CMK (cell line): ENCODE measurements around the gene TULP1.
A peak's percentile ranks its signal among the peaks of the same experiment; 100 is the strongest.
"Not testable (repeated sequence)": the region's sequence is repeated elsewhere in the genome, so short reads cannot be mapped to it uniquely, and the experiment has no call there.

Experiments
- DNase-seq: peaks from one replicate; pipeline ENCODE4 v3.0.0-alpha.2; 2010; ENCODE audit warnings: low read depth

Gene TULP1

DNA sequence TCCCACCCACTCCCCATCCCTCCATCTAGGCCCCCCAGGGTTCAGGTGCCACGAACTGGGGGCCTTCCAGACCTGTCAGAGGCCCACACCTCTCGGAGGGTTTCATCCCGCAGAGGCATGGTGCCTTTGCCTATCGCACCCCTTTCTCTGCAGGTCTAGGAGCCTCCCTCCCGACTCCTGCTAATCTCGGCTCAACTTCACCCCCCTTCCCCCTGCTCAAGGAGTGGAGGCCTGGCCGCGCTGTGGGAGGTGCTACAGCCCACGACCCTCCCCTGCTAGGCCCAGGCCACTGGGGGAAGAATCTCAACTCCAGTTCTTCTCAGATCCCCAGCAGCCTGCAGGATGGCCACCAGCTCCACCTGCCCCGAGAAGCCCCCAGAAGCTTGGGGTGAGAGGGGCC is at the start of gene TULP1:
TULP1 (minus strand) TSS at position 157 of the 400 bp plus-strand sequence; CDS start at position 119, 38 bp downstream.
- no peak for DNase-seq

DNA sequence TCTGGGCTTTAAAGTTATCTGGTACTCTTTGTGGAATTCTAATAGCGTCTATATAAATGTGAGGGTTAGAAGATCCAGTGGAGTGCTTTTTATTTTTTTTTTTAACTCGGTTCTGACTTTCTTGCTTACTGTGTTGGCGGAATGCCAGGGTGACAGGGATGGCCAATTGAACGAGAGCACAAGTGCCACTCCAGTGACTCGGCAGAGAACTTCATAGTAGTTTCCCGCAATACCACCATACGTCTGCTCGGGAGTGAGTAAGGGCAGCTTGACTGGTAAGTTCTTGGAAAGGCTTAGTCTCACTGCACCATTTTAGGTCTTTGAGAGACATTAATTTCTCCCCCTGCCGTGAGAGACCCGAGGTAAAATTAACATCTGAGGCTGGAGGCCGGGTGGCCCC is 49.4 kb upstream of the TULP1 start:
- DNase-seq = no peak

DNA sequence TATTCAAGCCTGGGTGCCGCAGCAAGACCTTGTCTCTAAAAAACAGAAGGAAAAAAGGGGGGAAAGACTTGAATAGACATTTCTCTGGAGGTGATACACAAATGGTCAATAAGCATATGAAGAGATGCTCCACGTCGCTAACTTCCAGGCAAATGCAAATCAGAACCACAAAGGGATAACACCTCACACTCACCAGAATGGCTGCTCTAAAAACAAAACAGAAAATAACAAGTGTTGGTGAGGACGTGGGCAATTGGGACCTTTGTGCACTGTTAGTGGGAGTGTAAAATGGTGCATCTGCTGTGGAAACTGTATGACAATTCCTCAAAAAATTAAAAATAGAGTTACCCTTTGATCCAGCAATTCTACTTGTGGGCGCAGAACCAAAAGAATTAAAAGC is 48.4 kb upstream of the TULP1 start:
- no peak for DNase-seq

DNA sequence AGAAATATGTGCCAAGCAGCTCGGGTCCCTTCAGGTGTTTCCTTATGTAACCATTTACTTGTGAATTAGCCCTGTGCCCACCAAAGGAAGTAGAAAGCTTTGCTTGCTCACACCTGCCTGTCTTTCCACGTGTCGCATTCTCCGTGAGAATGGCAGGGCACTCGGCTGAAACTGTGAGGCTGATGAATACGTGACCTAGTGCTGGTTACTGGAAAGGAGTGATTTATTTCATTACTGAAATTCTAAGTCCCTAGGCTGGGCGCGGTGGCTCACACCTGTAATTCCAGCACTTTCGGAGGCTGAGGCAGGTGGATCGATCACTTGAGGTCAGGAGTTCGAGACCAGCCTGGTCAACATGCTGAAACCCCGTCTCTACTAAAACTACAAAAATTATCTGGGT is 45.9 kb upstream of the TULP1 start:
- no peak for DNase-seq

DNA sequence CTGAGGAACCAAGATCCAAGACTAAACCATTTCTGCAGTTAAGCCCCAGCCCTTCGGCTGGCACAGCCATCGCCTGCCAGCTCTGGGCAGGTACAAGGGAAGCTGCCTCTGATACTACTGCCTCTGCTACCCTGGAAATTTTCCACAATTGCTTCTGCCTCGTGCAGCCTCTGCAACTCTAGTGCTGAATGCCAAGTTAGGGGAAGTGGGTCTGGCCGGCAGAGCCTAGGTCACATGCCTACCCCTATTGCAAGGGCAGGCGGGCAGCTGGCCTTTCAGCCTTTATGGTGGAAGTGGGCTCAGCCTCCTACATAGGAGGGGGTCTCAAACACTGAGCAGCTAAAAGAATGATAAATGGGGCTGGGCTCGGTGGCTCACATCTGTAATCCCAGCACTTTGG is 44.5 kb upstream of the TULP1 start:
- DNase-seq = no peak

DNA sequence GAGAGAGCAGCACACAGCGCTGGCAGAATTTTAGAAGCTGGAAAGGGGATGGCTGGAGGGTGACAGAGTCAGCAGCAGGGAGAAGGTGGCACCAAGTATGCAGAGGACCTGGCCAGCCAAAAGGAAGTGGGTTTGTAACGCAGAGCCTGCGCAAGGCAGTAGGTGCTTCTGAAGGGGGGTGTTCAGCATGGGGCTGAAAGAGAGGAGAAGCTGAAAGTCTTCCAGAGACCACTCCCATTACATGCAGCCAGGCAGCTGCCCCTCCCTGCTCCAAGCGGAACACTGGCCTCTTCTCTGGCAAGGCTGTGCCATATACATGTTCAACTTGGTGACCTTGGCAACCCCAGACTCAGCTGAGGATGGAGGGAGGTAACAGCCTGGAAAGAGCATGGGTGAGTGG is 42.1 kb upstream of the TULP1 start:
- DNase-seq = no peak

DNA sequence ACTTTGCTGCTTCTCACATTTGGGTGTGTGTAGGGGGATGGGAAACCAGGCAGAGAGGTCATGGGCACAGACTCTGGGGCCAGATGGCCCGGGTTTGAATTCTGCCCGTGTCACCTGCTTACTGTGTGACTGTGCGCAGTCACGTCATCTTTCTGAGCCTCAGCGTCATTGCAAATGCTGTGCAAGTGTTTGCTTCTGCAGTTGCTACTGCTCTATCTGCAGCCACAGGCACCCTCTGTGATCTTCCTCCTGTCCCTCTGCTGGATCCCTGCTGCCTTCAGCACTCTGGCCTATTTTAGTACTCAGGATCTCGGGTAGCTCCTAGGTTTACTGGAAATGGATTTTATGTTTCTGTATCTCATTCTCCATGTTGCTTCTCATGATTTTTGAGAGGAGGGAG is 40.6 kb upstream of the TULP1 start:
- no peak for DNase-seq

DNA sequence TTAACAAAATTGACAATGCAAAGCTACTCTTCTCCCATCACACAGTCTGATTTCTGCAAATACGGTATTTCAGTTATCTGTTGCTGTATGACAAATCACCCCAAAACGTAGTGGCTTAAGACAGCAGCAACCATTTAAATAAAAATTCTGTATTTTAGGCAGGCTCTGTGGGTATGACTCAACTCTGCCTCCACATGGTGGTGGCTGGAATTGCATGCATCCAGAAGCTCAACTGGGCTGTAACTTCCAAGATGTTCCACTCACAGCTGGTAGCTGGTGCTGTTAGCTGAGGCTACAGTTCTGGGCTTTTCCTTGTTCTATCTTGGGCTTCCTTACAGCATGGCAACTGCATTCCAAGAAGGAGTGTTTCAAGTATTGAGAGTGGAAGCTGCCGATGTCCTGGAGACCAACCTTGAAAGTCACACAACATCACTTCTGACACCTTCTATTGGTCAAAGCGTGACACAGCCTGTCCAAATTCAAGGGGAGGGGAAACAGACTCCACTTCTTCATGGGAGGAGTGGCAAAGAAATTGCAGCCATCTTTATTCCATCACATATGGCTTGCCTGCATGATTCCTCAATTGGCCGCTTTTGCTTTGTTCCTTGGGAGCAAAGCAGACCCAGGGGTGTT is 39.7 kb upstream of the TULP1 start:
- DNase-seq = peak; percentile 55

DNA sequence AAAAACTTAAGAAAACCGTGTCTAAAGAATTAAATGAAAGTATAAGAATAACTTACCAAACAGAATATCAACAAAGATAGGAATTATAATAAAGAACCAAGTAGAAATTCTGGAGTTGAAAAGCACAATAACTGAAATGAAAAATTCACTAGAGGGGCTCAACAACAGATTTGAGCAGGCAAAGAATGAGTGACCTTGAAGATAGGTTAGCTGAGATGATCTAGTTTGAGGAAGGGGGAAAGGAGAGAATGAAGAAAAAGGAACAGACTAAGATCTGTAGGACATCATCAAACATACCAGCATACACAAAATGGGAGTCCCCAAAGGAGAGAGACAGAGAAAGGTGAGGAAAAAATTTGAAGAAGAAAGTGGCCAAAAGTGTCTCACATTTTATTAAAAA is 37.7 kb upstream of the TULP1 start:
- DNase-seq = no peak

DNA sequence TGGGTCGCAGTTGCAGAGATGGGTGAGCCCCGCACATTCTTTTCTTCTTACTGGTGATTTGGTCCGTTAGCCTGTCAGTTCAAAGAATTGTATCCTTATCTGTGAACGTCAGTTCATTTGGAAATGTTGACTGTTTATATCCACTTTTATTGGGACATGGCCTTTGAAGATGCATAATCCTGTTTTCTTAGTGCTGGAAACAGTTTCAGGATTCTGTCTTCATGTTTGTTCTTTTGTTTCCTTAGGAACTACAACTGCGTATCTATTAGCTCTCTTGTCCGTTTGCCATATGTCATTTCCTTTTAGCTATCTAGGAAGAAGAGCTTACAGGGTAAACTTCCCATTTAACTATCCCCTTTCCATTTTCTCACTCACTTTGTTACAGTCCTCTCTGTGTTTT is 35.0 kb upstream of the TULP1 start:
- DNase-seq = no peak

DNA sequence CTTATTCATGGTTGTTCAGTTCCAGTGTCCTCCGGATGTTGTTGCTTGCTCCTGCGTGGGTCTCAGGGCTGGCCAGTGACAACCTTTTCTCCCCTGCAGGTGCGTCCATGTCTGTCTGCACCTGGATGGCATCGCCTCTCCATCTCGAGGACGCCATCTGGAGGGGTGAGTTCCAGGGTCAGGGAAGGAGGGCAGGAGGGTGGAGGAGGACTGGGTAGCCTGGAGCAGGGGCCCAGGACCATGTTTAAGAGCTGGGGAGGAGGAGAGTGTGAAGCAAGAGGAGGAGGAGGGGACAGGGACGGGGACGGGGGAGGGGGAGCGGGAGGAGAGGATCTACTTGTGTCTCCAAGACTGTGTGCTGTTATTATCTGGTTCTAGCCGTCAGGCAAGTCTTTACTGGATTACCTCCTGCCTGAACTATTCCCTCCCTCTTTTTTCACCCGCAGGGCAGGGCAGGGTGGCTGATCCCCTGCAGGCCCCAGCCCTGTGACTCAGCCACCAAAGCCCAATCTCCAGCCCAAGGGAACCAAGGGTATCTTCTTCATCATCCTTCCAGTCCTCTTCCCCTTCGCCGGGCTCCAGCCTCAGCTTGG is 32.2 kb upstream of the TULP1 start:
- DNase-seq = no peak

DNA sequence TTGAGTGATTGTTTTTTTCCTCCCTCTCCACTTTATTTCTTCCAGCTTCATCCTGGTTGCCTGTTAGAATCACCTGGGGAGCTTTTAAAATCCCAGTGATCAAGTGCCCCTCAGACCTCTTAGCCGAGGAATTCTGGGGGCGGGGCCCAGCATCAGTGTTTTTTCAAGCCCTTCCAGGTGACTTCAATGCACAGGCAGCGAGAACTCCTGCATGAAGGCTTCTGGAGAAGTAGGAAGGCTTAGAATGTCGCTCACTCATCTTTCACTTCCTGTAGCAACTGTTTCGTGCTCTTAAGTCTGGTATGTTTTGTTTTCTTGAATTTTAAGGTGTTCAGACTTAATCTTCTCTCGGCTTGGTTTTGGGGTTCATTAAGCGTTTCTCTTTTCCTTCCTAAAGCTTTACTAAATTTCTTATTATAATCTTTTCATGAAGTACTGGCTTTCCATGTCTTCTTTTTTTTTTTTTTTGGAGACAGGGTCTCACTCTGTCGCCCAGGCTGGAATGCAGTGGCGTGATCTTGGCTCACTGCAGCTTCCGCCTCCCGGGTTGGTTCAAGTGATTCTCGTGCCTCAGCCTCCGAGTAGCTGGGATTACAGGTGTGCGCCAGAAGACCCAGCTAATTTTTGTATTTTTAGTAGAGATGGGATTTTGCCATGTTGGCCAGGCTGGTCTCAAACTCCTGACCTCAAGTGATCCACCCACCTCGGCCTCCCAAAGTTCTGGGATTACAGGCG is 30.9 kb upstream of the TULP1 start:
- DNase-seq = no peak

DNA sequence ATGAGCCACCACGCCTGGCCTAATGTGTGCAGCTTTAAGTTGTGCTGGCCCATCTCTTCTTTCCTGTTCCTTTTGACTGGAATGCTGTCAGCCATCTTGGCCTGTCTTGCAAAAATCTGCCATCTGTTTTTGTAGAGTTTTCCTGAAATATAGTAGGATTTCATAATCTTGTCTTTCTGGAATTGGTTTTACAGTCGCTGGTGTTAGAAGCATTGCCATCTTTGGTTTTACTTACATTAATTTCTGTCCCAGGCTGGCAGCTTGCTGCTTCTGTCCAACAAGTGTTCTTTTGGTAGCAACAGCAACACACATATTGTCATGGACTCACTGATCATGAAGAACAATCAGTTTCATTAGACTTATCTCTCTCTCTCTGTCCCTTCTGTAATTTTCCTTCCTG is 29.1 kb upstream of the TULP1 start:
- no peak for DNase-seq

DNA sequence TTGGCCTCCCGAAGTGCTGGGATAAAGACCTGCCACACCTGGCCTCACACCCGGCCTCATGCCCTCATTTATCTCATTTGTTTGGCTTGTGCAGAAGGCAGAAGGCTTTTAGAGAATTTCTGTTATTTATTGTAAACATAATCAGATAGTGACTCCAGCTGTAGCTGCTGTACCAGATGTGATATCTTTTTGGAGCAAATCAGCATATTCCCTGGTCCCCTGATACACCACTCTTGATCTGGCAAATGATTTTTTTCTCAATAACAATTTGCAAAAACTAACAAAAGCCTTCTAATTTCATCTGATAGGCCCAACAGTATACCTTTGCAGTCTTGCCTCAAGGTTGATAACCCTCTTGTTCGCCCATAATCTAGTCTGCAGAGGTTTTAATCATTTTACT is 26.5 kb upstream of the TULP1 start:
- no peak for DNase-seq

DNA sequence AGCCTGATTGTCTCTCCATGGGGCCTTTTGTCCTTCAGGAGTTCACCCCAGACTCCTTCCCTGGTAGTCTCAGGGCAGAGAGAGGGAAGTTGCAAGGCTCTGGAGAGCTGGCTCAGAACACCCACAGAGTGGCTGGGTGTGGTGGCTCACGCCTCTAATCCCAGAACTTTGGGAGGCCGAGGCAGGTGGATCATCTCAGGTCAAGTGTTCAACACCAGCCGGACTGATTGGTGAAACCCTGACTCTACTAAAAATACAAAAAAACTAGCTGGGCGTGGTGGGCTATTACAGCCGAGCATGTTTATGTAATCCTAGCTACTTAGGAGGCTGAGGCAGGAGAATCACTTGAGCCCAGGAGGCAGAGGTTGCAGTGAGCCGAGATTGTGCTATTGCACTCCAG is 23.2 kb upstream of the TULP1 start:
- DNase-seq = not testable (repeated sequence)

DNA sequence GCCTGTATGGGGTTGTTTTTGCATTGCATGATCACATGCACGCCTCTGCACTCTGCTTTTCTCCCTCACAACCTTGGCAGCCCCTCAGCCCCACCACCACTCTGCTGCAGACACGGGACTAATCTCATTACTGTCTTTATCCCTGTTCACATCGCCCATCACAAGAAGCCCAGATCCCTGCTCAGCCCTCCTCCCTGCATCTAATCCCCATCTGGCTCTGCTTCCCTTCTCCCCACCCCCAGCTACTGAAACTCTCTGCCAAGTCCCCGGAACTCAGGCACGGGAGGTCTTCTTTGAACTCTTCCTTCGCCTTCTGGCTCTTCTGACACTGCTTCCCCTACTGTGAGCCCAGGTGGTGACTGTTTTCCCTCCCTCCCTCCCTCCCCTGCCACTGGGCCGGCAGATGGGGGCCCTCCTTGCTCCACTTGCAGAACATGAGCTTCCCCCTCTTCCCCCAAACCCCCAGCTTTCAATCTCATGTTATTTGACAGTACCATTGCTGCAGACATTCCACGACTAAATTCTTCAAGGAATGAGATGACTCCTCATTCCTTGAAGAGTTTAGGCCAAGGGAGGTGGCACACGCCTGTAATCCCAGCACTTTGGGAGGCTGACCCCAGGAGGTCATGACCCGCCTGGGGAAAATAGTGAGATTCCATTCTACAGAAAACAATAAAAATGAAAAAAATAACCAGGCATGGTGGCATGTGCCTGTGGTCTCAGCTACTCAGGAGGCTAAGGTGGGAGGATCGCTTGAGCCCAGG is 21.9 kb upstream of the TULP1 start:
- DNase-seq = no peak

DNA sequence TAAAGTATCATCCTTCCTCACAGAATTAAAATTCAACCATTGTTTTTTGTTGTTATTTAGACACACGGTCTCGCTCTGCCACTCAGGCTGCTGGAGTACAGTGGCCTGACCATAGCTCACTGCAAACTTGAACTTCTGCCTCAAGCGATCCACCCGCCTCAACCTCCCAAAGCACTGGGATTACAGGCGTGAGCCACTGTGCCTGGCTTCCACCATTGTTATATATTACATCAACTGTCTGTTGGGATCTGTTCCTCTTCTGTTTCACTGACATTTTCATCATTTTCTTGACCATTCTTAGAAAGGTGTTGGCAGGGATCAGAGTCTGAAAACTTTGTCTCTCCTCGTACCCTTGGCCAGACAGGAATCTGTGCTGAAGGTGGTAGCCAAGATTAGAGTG is 21.3 kb upstream of the TULP1 start:
- no peak for DNase-seq

DNA sequence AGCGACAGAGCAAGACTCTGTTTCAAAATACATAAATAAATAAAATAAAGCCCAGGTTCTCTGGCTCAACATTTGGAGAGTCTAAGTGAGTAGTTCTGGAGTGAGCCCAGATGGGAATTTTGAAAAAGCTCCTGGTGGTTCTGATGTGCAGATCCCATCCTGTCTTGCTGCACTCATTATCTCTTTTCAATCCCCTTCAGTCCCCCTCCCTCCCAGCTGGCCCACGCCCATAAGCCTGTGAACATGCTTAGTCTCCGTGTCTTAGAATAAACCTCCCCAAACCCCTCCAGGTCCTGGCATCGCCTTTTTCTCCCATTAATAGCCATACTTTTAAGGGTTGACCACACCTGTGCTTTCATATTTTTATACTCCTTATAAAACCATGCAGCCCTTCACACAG is 19.4 kb upstream of the TULP1 start:
- no peak for DNase-seq

DNA sequence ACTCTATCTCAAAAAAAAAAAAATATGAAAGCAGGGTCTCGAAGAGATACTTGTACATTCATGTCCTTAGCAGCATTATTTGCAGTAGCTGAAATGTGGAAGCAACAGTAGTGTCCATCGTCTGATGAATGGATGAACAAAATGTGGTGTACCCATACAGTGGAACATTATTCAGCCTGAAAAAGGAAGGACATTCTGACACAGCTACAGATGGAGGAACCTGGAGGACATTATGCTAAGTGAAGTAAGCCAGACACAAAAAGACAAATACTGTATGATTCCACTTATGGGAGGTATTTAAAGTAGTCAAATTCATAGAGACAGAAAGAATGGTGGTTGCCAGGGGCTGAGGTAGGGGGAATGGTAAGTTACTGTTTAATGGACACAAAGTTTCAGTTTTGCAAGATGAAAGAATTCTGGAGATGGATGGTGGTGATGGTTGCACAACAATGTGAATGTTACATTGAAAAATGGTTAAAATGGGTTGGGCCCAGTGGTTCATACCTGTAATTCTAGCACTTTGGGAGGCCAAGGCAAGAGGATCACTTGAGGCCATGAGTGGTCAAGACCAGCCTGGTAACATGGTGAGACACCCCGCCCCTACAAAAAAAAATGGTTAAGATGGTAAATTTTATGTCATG is 11.8 kb upstream of the TULP1 start:
- DNase-seq = no peak

DNA sequence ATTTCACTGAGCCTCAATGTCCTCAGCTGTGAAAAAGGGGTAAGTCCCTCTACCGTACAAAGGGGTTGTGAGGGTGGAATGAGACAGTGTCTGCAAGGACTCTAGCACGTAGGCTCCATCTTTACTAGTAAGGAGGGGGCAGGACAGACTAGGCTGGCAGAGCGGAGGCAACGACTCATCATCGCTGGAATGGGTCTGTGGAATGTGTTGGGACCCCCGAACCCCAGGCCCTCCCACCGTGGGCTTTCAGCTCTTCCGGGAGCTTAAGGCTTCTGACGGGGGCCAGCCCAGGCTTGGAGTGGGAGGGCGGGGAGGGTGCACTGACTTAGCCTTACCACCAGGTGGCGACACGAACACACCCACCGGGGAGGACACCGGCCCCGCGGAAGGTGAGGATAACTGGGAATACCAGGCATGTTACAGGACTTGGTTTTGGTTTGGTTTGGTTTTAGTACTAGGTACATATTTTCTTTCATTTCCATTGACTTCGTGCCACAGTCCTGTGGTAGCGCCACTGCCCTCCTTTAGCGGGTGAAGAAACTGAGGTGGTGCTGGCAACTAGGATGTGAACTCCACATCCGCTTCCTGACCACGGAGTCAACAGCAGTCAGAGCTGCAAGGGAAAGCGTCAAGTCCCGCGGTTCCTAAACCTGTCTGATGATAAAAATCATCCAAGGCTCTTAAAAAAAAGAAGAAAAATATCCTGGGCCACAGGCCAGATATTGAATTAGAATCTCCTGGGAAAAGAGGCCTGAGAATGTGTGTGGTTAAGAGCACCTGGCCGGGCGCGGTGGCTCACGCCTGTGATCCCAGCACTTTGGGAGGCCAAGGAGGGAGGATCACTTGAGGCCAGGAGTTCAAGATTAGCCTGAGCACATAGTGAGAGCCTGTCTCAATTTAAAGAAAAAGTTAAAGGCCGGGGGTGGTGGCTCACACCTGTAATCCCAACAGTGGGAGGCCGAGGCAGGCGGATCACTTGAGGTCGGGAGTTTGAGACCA is 10.3 kb upstream of the TULP1 start:
- peak; percentile 44 for DNase-seq

DNA sequence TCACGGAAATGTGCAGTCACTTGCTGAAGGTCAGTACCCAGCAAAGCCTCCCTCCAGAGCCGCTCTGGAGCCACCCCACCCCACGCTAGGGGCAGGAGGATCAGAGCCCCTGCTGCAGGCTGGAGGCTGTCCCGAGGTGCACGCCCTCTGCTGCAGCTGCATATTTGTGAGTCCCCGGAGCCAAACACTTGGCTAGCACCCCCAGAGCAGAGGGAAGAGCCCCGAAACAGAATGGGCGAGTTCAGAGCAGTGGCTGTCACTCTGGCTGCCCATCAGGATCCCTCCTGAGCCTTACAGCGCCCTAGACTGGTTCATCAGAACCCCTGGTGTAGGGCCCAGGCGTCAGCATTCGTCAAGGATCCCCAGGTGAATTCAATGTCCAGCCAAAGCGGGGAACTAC is 9.5 kb upstream of the TULP1 start:
- DNase-seq = no peak
